Measurements from ENCODE around the gene MYO1G. TPM values are rescaled to one million over a fixed set of nuclear protein-coding genes. Genes with fewer than 3 reads are reported as not detected.

The MYO1G gene
- polyA plus RNA-seq, 1 donor, result 0.59 TPM

- DNase-seq, result no peak
Measured at GRCh38 chr7:44980393-44981034, 1.7 kb upstream of the MYO1G start.

DNA sequence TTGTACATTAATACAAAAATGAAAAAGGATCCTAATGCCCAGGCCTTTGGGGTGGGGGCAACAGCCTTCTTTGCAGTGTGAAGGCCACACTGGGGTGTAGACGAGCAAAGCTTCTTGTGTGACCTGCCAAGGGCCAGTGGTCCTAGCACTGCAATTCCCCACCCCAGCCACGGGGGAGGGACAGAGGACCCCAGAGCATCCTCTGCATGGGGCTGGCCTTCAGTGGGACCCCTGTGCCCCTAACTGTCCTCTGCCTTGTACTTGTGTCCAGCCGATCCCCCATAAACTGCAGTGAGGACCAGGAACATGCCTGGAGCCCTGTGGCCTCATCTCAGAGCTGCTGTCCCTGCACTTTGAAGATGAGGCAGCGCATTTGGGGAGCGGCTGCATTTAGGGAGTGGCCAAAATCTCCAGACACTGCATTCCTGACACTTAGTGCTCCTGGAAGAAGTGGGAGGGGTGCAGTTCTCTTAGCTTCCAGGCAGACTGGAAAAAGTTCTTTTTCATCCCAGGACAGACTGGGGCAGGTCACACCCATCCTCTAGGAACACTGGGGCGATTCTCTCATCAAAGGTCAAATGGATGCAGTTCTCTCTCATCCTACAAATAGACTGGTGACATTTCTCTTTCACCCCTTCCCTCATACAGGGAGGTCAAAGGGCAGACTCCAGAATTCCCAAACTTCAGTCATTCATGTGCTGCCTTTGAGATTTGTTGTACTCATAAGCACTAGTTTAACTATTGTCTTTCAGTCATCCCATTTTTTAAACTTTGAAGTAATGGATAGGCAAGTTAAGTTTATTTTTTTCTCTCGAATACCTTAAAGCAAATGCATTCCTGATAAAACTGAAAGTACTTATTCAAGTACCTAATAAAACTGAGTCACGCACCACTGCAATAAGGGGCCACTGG lies 922 bp upstream of the MYO1G start:
- DNase-seq, result no peak

DNA sequence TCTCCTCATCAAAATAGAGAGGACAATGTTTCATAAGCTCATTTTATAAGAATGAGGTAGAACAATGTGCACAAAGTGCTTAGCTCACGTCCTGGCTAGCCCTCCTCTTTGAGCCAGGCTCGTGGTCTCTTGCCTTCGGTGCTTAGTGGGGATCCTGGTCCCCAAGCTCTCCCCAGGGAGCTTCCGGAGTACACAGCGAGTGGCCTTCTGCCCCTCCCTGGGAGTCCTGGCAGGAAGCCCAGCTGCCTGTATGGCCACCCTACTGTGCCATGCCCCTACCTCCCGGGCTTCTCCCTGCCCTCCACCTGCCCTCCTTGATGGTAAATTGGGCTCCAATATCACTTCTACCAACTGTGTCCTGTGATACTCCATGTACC lies 868 bp downstream of the MYO1G start:
- DNase-seq, result no peak

- DNase-seq, result no peak
Measured at GRCh38 chr7:44977304-44977958, 1.4 kb downstream of the MYO1G start.

DNA sequence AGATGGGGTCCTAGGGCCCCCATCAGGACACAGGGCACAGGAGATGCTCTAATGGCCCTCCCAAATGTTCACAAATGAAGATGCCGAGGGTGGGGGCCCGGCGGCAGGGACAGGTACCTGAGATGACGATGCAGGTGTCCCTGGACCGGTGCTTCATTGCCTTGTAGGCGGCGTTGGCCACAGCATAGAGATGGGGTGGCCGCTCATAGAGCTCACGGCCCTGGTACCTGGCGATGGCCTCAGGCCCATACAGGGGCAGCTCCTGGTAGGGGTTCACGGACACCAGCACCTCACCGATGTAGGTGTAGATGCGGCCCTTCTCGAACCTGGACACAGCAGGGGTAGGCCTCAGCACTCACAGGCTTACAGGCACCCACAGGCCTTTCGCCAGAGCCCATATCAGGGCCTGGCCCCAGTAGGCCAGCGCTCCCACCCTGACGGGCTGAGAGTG lies 2.0 kb downstream of the MYO1G start:
- no peak for DNase-seq

DNA sequence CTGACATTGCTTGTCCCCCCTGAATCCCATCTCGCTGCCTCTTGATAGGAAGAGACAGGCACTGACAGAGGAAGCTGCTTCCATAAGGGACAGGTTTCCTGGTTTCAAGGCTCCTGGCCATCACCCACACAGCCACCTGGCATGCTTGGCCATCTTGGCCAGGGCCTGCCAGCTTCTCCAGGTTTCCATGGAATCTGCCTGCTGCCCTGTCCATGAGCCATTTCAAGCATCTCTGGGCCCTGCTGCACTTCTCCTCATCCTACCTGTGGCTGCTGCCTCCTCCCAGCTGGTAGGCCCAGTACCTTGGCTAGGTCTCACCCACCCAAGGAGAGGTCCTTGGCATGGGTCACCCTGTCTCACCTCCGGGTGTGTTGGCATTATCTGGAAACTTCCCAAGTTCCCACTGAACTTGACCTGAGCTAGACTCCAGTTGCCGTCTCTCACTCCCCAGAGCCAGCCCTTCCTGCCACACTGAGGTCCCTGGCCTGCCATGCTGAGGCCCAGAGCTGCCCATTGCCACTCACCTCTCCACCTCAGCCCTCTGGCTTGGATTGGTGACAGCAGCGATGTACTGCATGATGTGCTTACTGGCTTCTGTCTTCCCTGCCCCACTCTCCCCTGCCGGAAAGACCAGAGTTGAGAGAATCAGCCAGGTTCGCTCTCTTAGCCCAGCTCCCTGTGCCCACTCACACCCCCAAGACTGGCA lies 2.6 kb downstream of the MYO1G start:
- DNase-seq, result no peak

DNA sequence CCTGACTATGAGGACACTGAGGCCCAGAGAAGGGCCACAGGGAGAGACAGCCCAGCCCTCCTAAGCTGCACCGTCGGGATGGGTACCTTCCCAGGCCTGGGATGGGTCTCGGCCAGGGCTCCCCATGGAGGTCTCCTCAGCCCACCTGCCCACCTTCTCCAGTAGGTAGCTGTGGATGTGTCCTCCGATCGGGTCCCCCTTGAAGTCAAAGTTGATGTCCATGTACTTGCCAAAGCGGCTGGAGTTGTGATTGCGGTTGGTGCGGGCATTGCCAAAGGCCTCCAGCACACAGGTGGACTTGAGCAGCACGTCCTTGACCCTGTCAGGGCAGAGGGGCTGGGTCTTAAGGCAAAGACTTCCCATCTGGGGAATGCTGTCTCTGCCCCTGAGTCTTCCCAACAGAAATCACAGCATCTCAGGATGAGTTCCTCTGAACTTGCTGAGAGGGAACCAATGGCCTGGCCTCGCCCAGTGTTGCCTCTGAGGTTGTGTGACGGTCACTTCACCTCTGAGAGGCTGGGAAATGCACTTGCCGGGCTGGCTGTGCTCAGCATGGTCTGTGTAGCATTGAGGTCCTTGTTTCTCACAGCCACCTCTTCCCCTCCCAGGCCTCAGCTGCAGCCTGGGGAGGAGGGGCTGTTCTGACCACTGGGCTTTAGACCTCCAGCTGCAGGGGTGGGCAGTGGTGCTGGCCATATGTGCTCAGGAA lies 3.3 kb downstream of the MYO1G start:
- DNase-seq, result no peak

DNA sequence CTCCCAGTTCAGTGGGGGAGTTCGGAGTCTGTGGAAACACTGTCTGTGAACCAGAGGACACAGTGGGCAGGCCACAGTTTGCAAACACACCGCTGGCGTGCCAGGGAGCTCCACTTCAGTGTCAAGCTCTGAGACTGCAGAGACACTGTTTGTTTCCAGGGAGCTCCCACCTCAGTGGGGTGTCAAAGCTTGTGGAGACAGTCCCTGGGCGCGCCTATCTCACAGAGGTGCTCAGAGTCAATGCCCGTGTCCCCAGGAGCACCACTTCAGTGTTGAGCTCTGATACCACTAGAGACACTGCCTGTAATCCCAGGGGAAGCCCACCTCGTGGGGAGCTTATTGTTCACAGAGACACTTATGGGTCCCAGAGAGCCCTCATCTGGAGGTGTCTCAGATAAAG lies 4.3 kb downstream of the MYO1G start:
- DNase-seq, result no peak

DNA sequence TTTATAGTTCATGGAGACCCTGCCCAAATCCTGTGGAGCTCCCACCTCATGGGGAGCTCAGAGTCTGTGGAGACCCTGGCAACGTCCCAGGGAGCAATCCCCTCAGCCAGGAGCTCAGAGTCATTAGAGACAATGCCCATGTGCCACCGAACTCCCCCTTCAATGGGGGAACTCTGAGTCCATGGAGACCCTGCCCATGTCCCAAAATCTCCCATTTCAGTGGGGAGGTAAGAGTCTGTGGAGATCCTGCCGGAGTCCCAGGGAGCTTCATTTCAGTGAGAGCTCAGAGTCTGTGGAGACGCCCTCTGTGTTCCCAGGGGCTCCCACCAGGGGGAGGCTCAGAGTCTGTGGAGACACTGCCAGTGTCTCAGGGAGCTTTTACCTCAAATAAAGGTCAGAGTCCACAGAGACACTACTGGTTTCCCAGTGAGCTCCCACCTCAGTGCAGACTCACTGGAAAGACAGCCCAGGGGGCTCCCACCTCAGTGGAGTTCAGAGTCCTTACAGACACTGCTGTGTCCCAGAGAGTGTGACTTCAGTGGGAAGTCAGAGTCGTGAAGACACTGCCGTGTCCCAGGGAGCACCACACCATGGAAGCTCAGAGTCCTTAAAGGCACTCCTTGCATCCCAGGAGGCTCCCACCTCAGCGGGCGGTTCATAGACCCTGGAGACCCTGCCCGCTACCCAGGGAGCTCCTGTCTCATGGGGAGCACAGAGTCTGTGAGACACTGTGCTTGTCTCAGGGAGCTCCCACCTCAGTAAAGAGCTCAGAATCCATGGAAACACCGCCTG lies 5.0 kb downstream of the MYO1G start:
- no peak for DNase-seq

- DNase-seq, result no peak
Measured at GRCh38 chr7:44972562-44972961, 6.3 kb downstream of the MYO1G start.

DNA sequence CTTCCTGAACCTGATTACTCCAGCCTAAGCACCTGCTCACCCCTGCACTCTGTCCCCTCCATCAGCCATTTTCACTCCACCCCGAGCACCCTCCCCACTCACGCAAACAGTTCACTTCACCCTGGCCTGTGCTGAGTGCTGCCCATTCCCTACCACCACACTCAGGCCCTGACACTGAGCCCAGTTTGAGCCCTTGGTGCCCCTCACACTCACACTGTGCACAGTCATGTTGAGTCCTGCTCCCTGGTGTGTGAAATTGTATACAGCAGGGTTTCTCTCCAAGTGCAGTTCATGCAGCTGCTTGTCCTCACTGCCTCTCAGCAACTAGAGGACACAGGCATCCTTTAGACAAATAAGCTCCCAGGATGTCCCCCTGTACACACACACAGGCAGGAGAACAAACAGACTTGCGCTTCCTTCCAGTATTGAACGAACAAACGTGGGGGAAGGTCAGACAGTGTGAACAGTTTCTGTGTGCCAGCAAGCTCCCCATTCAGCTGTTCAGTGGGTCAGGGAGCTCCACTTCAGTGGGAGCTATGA lies 6.8 kb downstream of the MYO1G start:
- DNase-seq, result no peak

DNA sequence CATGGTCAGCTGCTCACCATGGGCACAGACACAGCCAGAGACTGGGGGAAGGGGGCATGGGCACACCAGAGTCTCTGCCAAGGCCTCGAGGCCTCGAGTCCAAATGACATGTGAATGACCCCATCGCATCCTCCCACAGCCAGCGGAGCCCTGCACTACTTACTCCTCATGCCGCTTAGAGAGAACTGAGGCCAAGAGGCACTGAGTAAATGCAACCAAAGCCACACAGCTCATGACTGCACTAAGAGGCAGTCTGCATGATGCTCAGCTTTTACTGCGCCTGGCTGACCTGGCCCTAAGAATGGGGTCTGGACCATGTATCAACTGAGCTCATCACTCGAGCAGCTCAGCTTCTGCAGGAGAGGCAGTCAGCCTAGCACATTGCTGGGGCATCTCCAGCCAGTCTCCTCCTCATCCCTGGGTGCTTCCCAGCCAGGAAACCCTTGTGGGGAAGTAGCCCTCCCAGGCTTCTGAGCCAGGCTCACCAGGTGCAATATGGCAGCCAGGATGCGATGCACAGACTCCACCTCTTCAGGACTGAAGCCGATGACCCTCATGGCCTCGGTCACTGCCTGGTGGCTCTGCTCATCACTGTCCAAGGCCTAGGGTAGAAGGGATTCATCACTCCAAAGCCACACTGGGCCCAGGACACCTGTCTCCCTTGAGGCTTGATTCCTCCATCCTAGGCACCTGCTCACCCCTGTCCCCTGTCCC lies 7.5 kb downstream of the MYO1G start:
- no peak for DNase-seq

DNA sequence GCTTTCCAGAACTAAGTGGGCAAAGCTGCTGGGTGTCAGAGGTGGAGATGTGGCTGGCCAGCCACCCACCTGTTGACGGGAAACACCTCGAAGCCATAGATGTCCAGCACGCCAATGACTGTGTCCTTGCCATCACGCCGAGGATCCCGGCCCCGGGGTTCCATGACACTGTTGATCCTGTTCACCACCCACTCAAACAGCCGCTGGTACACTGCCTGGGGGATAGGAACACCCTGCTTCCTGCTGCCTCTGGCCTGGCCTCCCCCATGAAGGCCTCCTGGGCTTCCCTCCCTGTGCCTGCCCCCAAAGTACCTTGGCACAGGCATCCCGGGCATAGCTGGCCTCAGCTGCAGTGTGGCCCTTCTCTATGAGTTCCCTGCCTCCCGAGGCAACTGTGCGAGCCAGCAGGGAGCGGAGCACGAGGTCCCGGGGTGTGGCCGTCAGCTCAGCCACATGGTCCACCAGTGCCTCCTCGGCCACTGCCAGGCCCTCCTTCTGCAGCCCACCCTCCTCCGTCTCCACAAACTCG lies 8.2 kb downstream of the MYO1G start:
- DNase-seq, result no peak

GRCh38 chr7:44969701-44970522 lies 8.9 kb downstream of the MYO1G start:
- no peak for DNase-seq

DNA sequence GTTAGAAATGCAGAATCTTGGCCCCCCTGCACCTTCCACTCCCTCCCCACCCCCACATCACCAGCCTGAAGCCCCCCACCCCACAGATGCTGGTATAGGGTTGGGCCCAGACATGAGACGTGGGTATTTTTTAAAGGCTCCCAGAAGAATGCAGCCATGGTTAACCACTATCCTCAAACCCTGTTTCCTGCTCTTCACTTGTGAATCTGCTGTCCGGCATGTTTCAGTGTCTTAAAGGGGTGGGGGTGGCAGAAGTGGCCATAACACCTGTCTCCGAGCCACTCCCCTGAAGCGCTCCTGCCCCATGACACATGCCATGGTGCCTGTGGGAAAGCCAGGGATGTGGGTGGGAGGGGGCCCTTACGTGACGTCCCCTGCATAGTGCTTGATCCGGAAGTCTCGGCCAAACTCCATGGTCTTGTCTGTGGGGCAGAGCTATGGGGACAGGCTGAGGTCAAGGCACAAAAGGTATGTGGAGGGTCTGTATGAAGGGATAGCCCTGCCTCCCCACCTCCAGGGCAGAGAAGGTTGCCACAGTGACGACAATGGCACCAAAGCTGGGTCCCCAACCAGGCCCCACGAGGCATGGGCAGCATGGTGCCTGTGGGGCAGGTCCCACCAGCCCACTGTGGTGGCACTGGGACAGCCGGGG lies 9.6 kb downstream of the MYO1G start:
- DNase-seq, result no peak

- DNase-seq, result no peak
Measured at GRCh38 chr7:44967571-44968446, 11.0 kb downstream of the MYO1G start.

DNA sequence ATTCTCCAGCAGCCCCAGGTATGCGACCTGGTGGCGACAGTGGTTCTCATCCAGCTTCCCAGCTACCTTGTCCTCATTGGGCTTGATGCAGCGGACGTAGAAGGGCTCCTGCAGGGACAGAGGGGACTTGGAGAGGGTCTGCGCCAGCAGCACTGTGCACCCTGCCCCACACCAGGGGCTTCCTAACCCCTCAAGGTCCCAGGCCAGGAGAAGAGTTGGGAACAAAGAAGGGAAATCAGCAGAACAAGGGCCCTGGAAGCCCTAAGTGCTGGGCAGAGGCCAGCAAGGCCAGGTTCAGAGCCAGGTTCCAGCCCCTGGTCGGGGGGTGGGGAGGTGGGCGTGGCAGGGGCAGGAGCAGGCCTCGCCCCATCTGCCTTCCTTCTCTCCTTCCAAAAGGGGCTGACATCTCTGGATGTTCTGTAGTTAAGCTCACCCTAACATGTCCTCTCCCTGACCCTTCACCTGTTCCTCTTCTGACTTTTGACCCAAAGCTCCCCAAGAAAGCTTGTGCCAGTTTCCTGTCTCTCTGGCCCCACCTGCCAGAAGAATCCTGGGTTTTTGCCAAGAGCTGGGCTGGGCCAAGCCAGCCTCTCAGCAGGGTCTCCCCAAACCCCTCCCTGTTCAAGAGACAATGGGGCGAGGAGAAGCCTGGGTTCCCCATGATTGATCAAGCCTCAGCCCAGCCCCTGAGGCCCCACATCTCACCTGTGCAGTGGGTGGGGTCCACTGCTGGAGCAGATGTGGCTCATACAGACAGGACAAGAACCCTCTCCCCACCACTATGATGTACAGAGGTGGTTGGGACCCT lies 11.9 kb downstream of the MYO1G start:
- no peak for DNase-seq
